NCI-H524 (cell line): ENCODE measurements around the gene MVB12B.
"Not testable (repeated sequence)": the region's sequence is repeated elsewhere in the genome, so short reads cannot be mapped to it uniquely, and the experiment has no call there.

Source experiments
- DNase-seq, 2 experiments: peaks; one replicate each; lab custom pipeline; 2025; lab: John Stamatoyannopoulos, UW

Gene MVB12B

GRCh38 chr9:126326228-126327005 is at the start of gene MVB12B:
Gene MVB12B, plus strand, starts transcription at chr9:126326829. Its CDS starts 101 bp downstream, at chr9:126326930.
- no peak for DNase-seq

GRCh38 chr9:126283799-126284465 is 42.7 kb upstream of the MVB12B start:
- no peak for DNase-seq

DNA sequence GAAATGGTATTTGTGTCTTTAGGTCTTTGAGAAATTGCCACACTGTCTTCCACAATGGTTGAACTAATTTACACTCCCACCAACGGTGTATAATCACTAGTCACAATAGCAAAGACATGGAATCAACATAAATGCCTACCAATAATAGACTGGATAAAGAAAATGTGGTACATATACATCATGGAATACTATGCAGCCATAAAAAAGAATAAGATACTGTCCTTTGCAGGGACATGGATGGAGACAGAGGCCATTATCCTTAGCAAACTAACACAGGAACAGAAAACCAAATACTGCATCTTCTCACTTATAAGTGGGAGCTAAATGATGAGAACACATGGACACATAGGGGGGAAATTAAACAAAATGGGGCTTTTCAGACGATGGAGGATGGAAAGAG is 41.0 kb upstream of the MVB12B start:
- not testable (repeated sequence) for DNase-seq

DNA sequence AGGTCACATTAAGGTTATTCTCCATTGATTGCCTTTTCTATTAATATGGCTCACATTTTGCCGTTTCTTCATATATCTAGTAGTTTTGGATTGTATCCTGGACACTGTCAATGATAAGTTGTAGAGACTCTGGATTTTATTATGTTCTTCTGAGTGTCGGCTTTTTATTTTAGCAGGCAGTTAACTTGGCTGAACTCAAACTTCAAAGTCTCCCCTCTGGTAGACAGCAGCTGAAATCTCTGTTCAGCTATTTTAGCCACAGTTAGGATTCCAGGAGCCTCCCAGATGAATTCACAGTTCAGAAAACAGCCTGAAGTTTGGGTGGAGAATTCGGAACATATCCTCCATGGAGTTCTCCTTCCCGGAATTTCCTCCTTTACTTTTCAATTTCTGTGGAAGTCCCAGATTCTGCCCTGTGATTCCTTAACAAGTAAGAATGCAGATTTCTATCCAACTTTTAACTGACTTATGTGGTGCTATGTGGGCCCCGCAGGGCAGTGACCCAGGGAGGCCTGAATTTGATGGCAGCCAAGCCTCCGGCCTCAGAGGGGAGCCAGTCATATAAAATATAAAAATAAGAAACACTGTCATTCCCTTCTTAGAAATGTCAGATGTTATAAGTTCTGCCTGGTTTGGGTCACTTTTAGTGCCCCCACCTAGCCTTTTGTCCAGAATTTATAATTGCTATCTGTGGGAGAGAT is 39.3 kb upstream of the MVB12B start:
- DNase-seq = no peak

DNA sequence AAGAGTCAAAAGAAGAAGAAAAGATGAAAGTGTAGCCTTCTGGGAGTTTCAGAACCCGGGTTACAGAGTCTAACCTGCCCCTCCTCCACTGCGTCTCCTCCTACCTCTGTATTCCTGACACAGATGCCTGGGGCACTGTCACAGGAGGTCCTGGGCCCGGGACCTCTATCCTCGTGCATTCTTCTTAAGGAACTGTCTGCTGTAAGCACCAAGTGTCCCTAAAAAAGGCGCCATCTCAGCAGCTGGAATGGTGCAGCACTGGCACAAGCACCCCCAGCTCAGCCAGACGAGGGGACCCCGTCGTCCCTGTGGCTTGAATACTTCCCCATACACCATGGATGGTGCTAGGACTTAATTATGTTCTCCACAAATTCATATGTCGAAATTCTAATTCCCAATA is 35.8 kb upstream of the MVB12B start:
- no peak for DNase-seq

- DNase-seq = no peak
These were observed 34.7 kb upstream of the MVB12B start for GRCh38 chr9:126291925-126292324.

- no peak for DNase-seq
These were observed 33.7 kb upstream of the MVB12B start for GRCh38 chr9:126292736-126293521.

GRCh38 chr9:126293522-126293889 is 33.1 kb upstream of the MVB12B start:
- DNase-seq = peak in 1 of 2 experiments; percentile 36

DNA sequence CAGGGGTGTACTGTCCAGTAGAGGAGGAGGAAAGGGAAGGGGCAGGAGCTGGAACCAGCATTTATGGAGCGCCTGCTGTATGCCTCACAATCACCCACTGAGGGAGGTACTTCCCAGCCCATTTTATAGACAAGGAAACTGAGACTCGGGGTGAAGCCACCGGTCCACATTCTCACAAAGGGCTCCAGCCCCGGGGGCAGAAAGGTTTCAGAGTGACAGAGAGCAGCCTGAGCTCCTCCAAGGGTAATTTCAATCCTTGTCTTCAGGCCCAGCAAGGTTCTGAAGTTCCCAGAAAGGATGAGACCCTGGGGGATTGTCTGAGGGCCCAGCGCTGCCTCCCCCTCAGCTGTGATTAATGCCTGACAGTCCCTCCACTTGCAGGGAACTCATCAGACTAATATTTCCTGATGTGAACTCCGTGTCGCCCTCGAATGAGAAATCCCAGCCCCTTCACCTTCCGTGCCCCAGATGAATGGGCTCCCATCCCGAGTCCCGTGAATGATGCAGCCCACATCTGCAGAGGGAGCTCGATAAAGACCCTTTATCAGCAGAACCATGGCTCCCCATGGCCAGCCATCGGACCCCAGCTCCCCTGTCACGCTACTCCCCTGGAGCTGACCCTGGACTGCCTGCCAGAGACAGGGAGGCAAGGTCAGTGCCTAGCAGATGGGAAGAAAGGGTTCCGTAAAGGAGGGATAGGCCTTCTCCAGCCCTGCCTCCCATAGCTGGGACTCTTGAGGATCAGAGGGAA is 32.1 kb upstream of the MVB12B start:
- DNase-seq = no peak

GRCh38 chr9:126295082-126295477 is 31.5 kb upstream of the MVB12B start:
- DNase-seq = no peak

- no peak for DNase-seq
These were observed 31.1 kb upstream of the MVB12B start for GRCh38 chr9:126295516-126295915.

- DNase-seq = no peak
These were observed 30.6 kb upstream of the MVB12B start for GRCh38 chr9:126295936-126296600.

DNA sequence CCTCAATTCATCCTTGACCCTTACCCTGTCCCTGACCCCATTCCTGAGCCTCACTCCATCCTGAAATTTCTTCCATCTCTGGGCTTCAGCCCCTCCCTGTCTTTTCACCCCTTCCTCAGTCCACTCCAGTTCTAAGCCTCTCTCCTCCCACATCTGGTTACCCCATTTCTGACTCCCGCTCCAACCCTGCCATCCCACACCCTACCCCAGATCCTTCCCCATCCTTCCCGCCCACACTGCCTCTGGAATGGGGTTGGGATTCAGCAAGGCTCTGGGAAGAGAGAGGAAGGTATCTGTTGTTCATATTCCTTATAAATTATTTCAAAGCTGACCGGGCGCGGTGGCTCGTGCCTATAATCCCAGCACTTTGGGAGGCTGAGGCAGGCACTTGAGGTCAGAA is 29.9 kb upstream of the MVB12B start:
- no peak for DNase-seq

- no peak for DNase-seq
These were observed 29.0 kb upstream of the MVB12B start for GRCh38 chr9:126297661-126298060.

GRCh38 chr9:126298063-126298801 is 28.4 kb upstream of the MVB12B start:
- DNase-seq = peak in 1 of 2 experiments; percentile 44

GRCh38 chr9:126299706-126300276 is 26.8 kb upstream of the MVB12B start:
- no peak for DNase-seq

- no peak for DNase-seq
These were observed 25.4 kb upstream of the MVB12B start for GRCh38 chr9:126301196-126301595.

DNA sequence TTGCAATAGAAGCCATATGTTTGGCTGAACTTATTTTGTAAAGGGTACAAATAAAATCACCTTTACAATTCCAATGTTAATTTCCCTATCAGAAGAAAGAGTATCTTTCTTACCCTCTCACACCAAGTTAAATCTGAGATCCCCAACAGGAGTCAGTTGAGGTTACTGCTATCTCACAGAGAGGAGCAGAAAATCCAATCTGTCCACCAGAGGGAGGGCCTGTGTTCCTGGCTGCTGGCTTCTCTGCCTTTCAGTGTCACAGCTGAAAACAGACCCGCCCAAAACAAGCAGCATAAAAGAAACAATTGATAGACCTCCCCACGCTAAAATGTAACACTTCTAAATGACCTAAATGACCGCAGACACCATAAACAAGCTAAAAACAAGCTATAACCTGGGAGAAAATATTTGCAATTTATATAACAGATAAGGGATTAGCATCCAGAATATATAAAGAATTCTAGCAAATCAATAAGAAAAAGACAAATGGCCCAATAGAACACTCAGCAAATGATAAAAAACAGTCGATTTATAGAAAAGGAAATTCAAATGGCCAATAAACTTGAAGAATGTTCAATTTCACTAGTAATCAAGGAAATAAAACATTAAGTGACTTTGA is 24.5 kb upstream of the MVB12B start:
- DNase-seq = peak; percentile 43 to 78

- DNase-seq = no peak
These were observed 23.9 kb upstream of the MVB12B start for GRCh38 chr9:126302730-126303129.
